HG03060 (cell line): ENCODE results near the gene CHRNA3.

Experiments
- ATAC-seq: cut with Tn5 transposase; IDR thresholded peaks from one replicate; pipeline ENCODE4 v1.9.1; 2021; ENCODE audit warnings: low read depth, moderate number of reproducible peaks; ENCODE audit not compliant: unreplicated experiment

Gene CHRNA3

DNA sequence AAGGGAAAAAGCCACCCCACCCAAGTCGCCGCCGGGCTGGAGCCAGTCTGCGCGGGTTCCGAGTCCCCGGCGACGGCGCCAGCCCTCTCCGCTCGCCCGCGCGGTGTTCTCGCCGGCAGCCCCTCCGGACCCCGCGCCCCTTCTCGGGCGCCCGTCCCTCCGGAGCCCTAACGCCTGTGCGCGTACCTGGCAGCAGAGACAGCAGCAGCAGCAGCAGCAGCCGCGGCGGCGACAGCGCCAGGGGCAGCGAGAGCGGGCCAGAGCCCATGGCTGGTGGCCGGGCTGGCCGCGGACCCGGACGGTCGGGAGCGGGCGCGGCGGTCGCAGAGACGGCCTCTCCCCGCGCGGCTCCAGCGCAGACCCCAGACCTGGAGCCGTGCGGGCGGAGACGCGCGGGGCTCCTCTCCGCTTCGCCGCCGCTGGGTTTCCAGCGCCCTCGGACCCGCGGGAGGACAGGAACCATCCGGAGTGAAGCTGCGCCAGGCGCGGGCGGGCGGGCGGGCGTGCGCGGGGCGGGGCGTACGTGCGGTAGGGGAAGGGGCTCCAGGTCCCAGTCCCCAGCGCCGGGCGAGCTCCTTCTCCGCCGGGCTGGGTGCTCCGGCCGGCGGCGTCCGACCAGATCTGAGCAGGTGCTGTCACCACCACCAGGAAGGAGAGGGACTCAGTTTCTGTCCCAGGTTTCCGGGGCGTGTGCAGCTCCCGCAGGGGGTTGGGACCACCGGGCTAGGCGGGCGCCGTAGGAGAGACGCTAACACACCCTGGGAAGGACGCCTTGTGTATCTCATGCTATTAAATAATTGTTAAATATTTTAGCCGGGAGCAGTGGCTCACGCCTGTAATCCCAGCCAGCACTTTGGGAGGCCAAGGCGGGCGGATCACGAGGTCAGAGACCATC, at the start of gene CHRNA3:
Gene CHRNA3, minus strand, starts transcription at position 470 of the 895 bp plus-strand sequence. Its CDS starts 202 bp downstream, at position 268.
- ATAC-seq: no peak

- ATAC-seq: no peak
Observed at GRCh38 chr15:78668987-78669386, 48.2 kb upstream of the CHRNA3 start.

DNA sequence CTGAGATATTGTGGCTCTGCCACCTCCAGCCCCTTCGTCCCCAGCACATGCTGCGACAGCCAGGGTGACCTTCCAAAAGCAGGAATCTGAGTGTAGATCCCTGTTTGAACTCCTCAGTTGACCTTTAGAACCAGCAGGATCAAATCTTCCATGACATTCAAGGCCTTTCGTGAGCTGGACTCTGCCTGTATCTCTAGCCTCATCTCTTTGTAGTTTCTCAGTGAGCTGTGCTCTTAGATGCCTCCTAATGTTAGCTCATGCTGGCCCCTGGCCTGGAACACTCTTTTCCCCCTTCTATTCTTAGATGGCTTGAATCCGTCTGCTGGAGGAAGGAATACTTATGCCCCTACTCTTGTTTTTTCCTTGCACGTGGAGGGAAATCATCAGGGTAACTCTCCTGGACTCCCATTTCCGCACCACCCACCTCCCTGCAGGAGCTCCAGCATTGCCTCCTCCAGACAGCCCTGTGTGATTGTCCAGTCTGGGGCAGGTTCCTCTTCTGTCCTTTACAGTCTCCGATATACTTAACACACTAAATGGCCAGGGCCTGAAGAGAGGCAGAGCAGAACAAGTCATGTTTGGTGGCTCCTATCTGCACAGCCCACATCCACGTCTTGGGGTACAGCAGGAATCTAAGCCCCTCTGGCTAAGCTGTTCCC, 46.9 kb upstream of the CHRNA3 start:
- ATAC-seq: no peak

DNA sequence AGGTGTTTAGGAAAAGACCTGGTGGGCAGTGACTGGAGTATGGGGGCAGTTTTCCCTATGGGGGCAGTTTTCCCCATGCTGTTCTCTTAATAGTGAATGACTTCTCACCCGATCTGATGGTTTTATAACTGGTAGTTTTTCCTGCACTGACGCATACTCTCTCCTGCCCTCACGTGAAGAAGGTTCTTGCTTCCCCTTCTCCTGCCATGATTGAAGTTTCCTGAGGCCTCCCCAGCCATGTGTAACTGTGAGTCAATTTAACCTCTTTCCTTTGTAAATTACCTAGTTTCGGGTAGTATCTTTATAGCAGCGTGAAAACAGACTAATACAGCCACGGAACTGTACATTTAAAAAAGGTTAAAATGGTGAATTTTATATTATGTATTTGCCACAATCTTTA, 45.2 kb upstream of the CHRNA3 start:
- ATAC-seq: no peak

DNA sequence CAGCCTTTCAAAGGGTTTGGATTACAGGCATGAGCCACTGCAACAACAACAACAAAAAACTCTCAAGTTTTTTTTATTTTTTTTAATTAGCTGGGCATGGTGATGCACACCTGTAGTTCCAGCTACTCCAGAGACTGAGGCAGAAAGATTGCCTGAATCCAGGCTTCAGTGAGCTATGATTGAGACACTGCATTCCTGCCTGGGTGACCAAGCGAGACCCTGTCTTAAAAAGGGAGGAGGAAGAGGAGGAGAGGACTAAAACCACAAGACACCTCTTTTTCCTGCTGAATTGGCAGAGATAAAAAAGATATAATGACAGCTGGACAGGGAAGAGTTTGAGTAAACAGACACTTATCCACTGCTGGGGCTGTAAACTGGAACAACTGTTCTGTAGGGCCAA, 42.9 kb upstream of the CHRNA3 start:
- no peak for ATAC-seq

DNA sequence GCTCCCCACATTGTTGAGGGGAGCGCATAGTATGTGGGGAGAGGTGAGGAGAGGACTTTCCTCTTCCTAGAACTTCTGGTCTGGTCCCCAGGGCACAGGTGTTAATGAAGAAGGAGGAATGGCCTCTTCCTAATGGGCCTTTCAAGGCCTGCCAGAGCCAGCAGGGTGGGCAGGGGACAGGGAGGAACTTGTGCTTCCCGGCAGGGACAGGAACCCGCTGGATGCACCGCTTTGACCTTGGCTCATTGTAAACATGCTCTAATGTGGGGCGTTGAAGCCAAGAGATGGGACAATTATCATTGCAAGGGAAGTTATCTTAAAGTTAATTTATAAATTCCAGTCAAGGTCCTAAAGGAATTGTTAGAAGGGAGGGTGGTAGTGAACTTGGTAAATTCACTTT, 41.2 kb upstream of the CHRNA3 start:
- ATAC-seq: no peak

DNA sequence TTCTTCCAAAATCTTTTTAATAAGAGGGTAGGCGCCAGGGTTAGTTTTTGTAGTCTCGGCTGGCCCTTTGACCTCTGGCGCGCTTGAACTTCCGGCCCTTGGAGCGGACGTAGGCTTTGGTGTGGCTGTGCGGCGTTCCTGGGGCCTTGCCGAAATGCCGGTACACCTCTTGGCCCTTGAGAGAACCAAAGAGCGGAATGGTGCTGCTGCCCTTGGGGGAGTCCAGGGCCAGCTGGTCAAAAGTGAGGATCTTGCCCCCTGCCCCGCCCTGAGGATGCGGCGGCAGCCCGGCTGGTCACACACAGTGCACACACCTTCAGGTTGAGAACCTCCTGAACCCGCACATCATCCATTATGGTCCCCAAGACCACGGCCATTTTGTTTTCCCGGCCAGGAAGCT, 40.2 kb upstream of the CHRNA3 start:
- ATAC-seq: no peak

GRCh38 chr15:78660584-78660983, 39.8 kb upstream of the CHRNA3 start:
- no peak for ATAC-seq

GRCh38 chr15:78658823-78659222, 38.0 kb upstream of the CHRNA3 start:
- ATAC-seq: no peak

GRCh38 chr15:78654272-78654671, 33.5 kb upstream of the CHRNA3 start:
- no peak for ATAC-seq

DNA sequence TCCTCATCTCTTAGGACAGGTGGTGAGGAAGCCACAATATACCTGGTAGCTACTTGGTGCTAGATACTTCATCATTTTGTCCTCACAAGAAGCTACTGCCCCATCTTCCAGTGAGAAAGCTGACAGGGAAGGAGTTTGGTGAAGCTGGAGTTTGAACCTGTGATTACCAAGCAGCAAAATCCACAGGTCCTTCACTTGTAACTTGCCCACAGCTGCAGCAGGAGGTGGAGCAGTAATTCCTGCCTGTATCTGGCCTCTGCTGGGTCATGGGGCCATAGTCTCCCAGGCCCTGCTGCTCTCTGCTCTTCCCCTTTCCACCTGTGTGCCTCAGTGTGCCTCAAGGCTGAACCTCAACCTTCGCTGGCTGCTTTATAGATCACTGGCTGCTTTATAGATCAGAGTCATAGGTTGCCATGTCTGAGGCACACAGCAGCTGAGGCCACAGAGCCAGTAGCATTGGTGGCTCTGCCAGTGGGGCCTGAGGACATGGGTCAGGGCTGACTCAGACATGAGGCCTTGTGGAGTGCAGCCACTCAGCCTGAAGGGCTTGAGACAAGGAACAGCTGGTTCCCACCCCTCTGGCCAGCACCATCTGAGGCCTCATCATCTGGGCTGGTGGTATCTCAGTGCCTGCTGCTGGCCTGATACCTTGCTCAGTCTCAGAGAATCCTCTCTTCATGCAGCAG, 31.3 kb upstream of the CHRNA3 start:
- ATAC-seq: no peak

GRCh38 chr15:78651007-78651406, 30.2 kb upstream of the CHRNA3 start:
- ATAC-seq: no peak

- no peak for ATAC-seq
Observed at GRCh38 chr15:78650022-78650421, 29.2 kb upstream of the CHRNA3 start.

GRCh38 chr15:78645009-78645408, 24.2 kb upstream of the CHRNA3 start:
- no peak for ATAC-seq

DNA sequence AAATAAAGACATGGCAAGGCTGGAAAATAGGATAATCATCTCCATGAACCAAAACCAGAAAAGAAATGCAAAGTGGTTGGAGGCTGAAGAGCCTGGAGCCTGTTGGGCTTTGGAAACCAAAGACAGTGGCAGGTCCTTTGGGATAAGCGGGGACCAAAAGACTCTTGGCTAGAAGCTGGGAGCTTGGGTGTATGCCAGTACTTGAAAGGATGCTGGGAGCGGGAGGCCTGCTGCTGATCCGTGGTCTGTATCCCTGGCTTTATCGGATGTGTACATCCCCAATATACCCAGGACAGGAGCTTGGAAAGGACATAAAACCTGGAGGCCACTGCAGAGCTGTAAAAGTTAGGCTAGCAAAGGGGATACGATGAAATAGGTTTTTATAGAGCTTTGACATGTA, 21.5 kb upstream of the CHRNA3 start:
- ATAC-seq: no peak

DNA sequence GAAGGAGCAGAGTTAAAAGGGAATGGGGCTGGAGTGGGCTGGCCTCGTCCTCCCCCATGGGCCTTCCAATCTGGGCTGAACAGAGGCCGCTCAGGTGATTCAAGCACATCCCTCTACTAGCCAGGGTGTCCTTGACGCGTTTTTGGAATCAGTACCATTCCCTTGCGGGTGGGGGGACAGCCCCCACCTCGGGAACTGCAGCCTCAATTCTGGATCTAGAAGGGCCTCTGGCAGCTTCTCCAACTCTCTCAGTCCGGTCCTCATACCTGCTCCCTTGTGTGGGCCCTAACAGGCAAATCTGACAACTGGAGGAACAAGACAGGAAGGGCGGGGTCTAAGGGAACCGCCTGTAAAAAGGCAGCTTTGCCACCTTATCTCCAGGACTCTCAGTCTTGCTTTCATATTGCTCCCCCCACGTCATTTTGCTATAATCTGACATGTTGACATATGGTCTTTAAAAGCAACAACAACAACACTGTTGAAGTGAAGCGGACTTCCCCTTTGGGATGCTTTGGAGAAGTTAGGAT, 21.0 kb upstream of the CHRNA3 start:
- ATAC-seq: no peak

- no peak for ATAC-seq
Observed at GRCh38 chr15:78641102-78641748, 20.4 kb upstream of the CHRNA3 start, which contains the start of gene CHRNB4. TSS of gene CHRNB4 (minus strand) at chr15:78641210. CDS start at chr15:78641133, 77 bp downstream.

DNA sequence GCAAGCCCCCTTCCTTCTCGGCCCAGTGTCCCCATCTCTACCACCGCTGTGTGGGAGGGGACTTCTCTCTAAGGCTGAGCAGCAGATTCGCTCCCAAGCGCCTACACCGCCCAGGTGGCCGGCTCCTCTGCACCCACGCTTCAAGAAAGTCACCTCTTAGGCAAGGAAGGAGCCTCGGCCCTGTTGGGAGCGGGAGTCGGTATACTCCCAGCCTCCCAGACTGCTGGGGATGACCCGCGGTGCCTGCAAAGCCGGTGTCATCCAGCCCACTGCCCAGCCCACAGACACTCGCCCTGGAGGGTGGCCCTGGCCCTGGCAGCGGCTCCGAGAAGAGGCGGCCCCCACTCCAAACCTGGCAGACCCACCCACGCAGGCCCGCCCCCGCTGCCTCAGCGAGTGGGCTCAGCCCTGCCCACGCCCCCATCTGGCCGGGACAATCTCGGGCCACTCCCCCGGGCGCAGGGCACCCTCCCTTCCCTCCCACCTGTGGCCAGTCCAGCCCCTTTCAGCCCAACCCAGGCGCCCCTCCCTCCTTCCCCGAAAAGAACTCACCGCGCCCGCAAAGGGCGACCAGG, 19.8 kb upstream of the CHRNA3 start:
- no peak for ATAC-seq

DNA sequence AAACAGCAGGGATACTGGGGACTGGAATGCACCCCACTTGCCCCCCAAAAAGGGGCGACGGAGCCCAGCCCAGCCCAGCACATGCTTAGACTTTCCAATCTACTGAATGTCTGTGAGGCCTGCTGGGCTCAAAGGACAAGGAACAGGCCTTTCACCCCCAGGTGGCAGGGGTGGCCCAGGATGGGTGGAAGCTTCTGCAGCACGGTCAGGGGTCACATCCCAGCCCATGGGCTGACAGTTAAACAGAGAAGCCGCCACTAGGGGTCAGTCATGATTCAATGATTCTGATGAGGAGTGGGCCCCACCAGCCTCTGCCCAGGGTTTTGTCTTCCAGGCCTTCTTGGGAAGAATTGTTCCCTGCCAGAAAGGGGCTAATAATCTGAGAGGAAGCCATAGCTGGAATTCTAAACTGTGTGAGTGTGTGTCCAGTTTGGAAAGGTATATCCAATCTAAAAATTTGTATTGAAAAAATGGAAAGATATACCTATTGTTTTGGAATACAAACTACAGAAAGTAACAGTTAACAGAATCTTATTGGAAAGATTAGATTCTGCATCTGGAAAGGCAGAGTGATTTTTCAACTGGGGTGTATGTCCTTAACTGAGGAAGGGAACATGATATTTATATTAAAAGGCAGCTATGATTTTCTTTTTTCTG, 18.0 kb upstream of the CHRNA3 start:
- no peak for ATAC-seq
